ENCODE data around the gene INHBB.

Gene INHBB

GRCh38 chr2:120360307-120360855, 14.4 kb downstream of the INHBB start:
- DNase-seq: no peak

GRCh38 chr2:120362926-120363325, 17.0 kb downstream of the INHBB start:
- DNase-seq: no peak

- no peak for DNase-seq
Measured at GRCh38 chr2:120365236-120365793, 19.4 kb downstream of the INHBB start.

GRCh38 chr2:120366698-120367097, 20.8 kb downstream of the INHBB start:
- no peak for DNase-seq

GRCh38 chr2:120367221-120367620, 21.3 kb downstream of the INHBB start:
- DNase-seq: no peak

GRCh38 chr2:120367649-120368048, 21.7 kb downstream of the INHBB start:
- DNase-seq: no peak

- no peak for DNase-seq
Measured at GRCh38 chr2:120368086-120368485, 22.1 kb downstream of the INHBB start.

- DNase-seq: no peak
Measured at GRCh38 chr2:120369250-120369649, 23.3 kb downstream of the INHBB start.

- no peak for DNase-seq
Measured at GRCh38 chr2:120371969-120372625, 26.2 kb downstream of the INHBB start.

- DNase-seq: no peak
Measured at GRCh38 chr2:120372816-120373215, 26.9 kb downstream of the INHBB start.

- DNase-seq: no peak
Measured at GRCh38 chr2:120373424-120373823, 27.5 kb downstream of the INHBB start.

GRCh38 chr2:120374821-120375220, 28.9 kb downstream of the INHBB start:
- no peak for DNase-seq

- DNase-seq: no peak
Measured at GRCh38 chr2:120375251-120376020, 29.5 kb downstream of the INHBB start.

GRCh38 chr2:120376101-120376500, 30.2 kb downstream of the INHBB start:
- DNase-seq: no peak

- DNase-seq: no peak
Measured at GRCh38 chr2:120376679-120377640, 31.0 kb downstream of the INHBB start.

GRCh38 chr2:120378605-120379004, 32.7 kb downstream of the INHBB start:
- no peak for DNase-seq

- no peak for DNase-seq
Measured at GRCh38 chr2:120379916-120380893, 34.3 kb downstream of the INHBB start.

- no peak for DNase-seq
Measured at GRCh38 chr2:120381192-120381591, 35.3 kb downstream of the INHBB start.

- no peak for DNase-seq
Measured at GRCh38 chr2:120381661-120382060, 35.7 kb downstream of the INHBB start.

GRCh38 chr2:120382541-120383144, 36.7 kb downstream of the INHBB start:
- no peak for DNase-seq

- no peak for DNase-seq
Measured at GRCh38 chr2:120383191-120383590, 37.3 kb downstream of the INHBB start.
